SW 1271 (cell line): ENCODE results near the gene MRM2.

Experiments
- DNase-seq, 2 experiments: peaks; one replicate each; lab custom pipeline; 2025; lab: John Stamatoyannopoulos, UW

The MRM2 gene

DNA sequence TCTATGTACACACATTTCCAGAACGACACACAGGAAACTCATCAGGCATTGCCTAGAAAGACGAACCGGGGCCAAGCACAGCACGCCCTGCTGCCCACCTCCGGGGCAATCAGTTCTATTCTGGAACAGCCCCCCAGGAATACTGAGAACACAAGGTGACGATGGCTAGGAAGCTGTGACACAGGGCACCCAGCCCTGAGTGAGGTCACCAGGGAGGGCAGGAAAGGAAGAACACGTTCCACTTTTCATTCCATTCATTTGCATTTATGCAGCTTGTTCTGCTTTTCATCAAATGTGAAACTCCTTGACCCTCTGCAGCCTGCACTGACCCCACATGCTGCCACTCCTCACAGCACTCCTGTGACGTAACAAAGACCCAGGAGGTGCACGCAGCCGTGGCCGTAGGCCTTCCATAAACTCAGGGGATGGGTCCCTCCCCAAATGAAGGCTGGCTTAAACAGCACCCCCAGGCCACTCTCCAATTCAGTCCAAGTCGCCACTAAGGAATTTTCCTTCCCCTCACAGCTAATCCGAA is 38.2 kb downstream of the MRM2 start:
- no peak for DNase-seq

GRCh38 chr7:2202901-2203765 is 38.9 kb downstream of the MRM2 start:
- no peak for DNase-seq

GRCh38 chr7:2202361-2202761 is 39.6 kb downstream of the MRM2 start:
- no peak for DNase-seq

DNA sequence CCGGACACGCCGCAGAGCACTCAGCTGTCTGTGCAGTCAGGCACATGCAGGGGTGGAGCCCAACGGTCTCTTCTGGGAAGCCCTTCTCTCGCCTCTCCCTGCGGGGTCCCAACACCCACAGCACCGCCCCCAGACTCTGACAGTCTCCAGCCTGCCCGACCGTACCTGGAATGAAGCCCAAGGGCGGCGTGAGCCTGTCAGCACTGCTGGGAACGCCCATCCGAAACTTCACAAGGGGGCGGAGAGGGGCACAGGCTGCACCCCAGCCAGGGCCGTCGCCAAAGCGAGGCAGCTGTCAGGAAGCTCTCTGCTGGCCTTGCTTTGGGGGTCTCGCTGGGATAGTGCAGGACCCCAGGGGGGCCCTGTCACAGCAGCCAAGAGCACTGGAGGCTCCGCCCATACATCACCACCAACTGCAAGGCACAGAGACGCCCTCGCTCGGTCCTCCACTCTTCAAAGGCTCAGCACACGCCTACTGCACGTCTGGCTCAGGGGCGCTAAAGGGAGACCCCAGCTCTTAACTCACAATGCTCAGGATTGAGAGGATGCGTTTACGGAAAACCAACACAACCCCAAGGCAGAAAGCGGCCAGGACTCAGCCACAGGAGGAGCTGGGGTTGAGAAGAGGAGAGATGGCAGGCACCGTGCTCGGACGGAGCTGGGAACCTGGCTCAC is 40.2 kb downstream of the MRM2 start:
- DNase-seq: no peak

DNA sequence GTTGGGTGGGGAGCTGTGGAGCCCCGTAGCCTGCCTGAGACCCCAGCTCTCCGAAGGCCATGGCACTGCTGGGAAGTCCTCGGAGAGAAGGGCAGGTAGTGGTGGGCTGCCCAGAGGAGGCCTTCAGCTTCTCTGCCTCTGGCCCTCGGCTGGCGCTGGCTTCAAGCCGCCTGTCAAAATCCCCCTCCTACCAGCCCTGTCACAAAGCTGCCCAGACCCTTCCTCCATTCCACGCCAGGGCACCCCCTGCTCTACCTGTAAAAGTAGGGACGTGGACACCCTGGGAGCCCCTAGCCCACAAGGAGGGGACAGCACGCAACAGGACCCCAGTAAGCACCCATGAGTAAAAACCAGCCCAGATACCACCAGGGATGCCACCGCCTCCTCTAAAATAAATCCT is 40.9 kb downstream of the MRM2 start:
- no peak for DNase-seq

DNA sequence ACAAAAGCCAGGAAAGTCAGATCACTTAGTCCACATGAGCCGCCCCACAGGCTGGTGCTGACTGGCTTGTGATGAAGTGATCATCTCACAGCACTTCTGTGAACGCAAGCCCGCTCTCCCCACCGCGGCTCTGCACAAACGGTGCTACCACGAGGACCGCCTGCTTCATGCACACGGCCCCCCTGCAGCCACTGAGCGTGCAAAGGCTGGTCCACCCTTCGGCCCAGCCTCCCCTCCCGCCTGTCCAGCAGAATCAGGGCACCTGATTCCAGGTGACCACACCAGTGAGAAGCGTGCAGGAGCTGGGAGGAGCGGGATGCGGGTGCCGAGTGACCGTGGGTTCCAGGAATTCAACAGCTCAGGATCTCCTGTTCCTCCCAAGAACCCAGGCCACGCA is 41.4 kb downstream of the MRM2 start:
- DNase-seq: no peak

DNA sequence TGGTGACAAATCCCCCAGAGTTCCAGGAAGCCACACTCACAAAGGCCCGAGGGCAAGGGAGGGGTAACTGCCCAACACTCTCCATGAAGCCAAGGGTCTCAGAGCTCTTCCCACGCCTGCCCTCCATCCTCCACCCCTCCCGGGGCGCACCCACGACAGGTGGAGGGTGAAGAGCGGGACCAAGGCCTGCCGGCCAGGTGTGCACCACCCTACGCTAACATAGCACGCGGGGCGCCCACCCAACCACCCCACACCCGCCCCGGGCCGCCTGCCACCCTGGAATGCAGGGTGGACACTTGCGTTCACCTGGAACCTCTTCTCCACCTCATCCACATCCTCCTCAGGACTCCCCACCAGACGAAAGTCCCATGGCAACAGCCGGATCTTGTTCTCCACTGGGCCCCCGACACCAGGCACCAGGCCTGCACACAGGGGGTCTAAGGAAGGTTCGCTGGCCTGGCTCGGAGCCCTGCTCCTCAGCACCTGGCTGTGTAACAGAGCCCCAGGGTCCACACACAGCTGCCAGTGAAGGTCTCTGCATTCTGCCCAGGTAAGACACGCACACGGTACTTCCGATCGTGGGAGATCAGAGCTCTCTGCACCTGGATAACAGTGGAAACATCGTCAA is 41.9 kb downstream of the MRM2 start:
- DNase-seq: no peak

DNA sequence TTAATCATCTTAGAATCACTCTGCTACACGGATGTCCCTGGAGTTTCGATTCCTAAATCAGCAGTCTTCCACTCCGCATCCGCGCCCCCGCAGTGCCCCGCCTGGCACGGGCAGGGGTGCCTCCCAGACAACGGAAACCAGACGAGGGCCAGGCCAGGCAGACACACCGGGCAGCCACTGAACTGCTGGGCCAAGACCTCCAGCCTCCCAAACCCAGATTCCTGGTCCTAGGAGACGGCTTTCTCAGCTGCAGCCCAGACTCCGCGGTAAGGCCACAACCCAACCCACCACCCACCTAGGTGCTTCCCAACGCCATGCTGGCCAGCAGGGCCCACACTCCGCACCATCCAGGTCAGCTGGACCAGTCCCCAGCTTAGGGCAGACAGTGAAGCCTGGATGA is 42.5 kb downstream of the MRM2 start:
- no peak for DNase-seq

GRCh38 chr7:2198760-2199159 is 43.2 kb downstream of the MRM2 start:
- DNase-seq: no peak

DNA sequence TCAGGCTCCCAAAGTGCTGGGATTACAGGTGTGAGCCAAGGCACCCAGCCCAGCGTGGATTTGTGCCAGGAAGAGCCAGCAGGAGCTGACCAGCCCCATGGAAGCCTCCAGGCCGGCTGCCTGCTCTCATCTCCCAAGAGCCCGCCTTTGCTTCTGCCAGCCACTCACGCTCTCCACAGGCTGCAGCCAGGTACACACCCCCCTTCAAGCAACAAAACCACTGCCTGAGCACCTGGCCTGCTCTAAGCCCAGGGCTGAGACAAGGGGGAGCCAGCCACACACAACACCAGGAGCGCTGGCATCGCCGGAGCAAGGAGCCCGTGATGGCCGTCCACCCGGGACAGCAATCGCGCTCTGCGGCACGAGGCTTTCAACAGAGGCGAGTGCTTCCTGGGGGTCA is 43.8 kb downstream of the MRM2 start:
- DNase-seq: no peak

- no peak for DNase-seq
These were observed 44.4 kb downstream of the MRM2 start for GRCh38 chr7:2197436-2198155.

- DNase-seq: no peak
These were observed 45.3 kb downstream of the MRM2 start for GRCh38 chr7:2196381-2197378.

- no peak for DNase-seq
These were observed 46.4 kb downstream of the MRM2 start for GRCh38 chr7:2195400-2196246.

- no peak for DNase-seq
These were observed 48.3 kb downstream of the MRM2 start for GRCh38 chr7:2193575-2194305.

DNA sequence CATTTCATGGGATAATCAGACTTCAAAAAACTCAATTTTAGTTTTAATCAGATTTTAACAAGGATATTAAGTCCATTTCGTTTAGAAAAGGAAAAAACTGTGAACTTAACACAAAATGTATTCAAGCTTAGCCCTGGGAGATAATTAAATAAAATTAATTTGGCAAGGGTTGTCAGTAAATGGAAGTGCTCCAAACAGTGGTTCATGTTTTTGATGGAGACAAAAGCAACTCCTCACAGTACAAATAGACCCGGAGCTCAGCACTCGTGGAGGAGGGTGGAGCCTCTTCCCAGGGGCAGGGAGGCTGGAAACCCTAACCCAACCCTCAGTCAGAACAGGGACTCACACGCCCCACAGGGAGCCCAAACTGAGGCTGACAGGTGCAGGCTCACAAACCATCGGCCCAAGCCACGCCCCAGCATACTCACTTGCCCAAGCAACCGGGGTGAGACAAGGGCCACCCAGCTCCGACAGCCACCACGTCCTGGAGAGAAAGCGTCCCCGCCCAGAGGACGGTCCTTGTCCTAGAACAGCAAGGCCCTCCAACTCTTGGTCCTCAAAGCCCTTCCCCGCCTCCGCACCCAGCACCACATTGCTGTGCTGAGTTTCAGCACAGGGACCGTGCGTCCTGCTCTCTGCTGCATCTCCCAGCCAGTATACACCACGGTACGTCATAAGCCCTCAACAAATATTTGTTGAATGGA is 49.0 kb downstream of the MRM2 start:
- DNase-seq: no peak

GRCh38 chr7:2191016-2191415 is 51.0 kb downstream of the MRM2 start:
- no peak for DNase-seq

DNA sequence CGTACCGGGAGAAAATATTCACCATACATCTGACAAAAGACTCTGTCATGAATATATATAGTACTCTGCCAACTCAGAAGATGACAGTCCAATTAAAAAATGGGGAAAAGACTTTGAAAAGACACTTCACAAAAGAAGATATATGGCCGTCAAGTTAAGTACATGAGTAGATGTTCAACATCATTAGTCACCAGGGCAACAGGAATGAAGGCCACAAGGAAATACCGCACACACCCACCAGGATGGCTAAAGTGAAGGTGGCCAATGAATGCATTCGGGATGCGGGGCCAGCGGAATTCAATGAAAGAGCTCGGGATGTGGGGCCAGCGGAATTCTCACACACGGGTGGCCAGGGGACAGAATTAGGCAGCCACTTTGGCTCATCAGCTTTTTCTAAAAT is 51.5 kb downstream of the MRM2 start:
- DNase-seq: peak in 1 of 2 experiments; percentile 14

DNA sequence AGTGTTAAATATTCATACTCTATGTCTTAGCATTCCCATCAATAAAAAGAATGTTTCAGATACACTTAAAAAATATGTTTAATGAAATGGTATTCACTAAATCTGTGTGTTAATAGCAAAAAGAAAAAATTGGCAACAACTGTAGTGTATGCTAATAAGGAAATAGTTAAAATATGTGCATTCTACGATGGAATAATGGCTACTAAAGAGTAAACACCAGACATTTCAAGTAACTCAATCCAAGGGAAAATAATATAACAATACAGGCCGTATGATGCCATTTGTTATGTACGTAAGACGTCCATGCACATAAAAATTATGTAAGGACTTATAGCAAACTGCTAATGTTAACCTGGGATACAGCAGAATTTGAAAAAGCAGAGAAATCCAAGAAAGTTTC is 55.8 kb downstream of the MRM2 start:
- DNase-seq: no peak

DNA sequence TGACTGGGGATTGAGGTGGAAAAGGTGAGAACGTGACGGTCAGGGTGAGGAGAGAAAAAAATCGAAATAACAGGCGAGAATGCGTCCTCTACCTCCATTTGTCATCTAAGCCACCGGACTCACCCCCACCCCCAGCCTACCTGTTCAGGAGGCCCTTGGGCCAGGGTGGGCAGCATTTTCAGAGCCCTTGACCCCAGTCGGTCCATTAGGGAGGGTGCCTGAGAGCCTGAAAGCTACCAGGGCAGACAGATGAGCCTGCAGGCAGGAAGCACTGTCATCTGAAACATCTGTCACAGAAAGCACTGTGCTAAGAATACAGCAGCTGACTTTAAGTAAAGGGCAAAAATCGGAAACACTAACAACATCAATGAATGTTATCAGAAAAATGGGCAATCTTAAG is 56.3 kb downstream of the MRM2 start:
- no peak for DNase-seq
